K562 (cell line): ENCODE data around the gene AFF2. TPM values are rescaled to one million over a fixed set of nuclear protein-coding genes. Genes with fewer than 3 reads are reported as not detected.

Source experiments
- ATAC-seq: fragments of 200-7000 bp; cut with Tn5 transposase; 3 replicates; pipeline ENCODE4 v1.9.1; 2020; ENCODE audit warnings: moderate library complexity
- BruUV-seq: library from RNA; stranded (reverse); fragments of 400-500 nt; replicated peaks from 2 replicates; lab custom pipeline; 2021; lab: Mats Ljungman, UMichigan
- CTCF ChIA-PET: fragments of 300-600 bp; formaldehyde crosslinking; extraction: SDS; loops from one replicate; lab custom pipeline; 2021; ENCODE audit warnings: low intra/inter-chr PET ratio; lab: Yijun Ruan, JAX
- POLR2A ChIA-PET: fragments of 300-600, 350-650 bp; sonication (Branson Sonifier 250); formaldehyde crosslinking; extraction: SDS; loops from one replicate; lab custom pipeline; 2021; ENCODE audit warnings: antibody characterized with exemption, inconsistent platforms; lab: Yijun Ruan, JAX
- DNase-seq, 4 experiments: peaks; one replicate each; pipeline versions ENCODE4 v3.0.0 to v3.0.0-alpha.2; 2011 to 2018; ENCODE audit warnings: low spot score in 3 of 4, mixed read lengths in 3 of 4; ENCODE audit errors: extremely low read depth in 1 of 4
- FAIRE-seq: peaks from 2 replicates; lab custom pipeline; 2011; peaks lifted over from hg19 to GRCh38; lab: Jason Lieb, UNC
- H2AFZ ChIP-seq: 2 replicates; pipeline ENCODE4 v1.6.0; 2011; ENCODE audit warnings: low read depth, low read length, control low read depth, inconsistent platforms
- H3K27ac ChIP-seq: fragments of 200-600 bp; 3 replicates; pipeline ENCODE4 v1.8.0; 2011; ENCODE audit warnings: low read depth, mild to moderate bottlenecking, control low read depth, inconsistent platforms, low read length, moderate library complexity, mixed read lengths; ENCODE audit errors: extremely low read depth
- H3K27me3 ChIP-seq, 2 experiments: fragments of 300-600 bp in 1 of 2; 2 replicates in 1 of 2; 3 replicates in 1 of 2; pipeline versions ENCODE4 v1.6.0 to v1.8.0; 2011; ENCODE audit warnings: inconsistent platforms in 2 of 2, low read length in 2 of 2, mild to moderate bottlenecking in 1 of 2, mixed read lengths in 1 of 2, moderate library complexity in 1 of 2; ENCODE audit not compliant: control insufficient read depth in 2 of 2, insufficient read depth in 2 of 2
- H3K36me3 ChIP-seq: fragments of 300-600 bp; 3 replicates; pipeline ENCODE4 v1.8.0; 2011; ENCODE audit warnings: mild to moderate bottlenecking, low read length, inconsistent platforms; ENCODE audit not compliant: control insufficient read depth, insufficient read depth
- H3K4me1 ChIP-seq, 2 experiments: fragments of 200-600 bp in 1 of 2; replicated peaks in 1 of 2; 2 replicates in 1 of 2; 3 replicates in 1 of 2; pipeline versions ENCODE4 v1.5.1 to v1.8.0; 2011; ENCODE audit warnings: inconsistent platforms in 2 of 2, low read length in 2 of 2, mild to moderate bottlenecking in 1 of 2, mixed read lengths in 1 of 2, moderate library complexity in 1 of 2; ENCODE audit not compliant: control insufficient read depth in 2 of 2, insufficient read depth in 2 of 2
- H3K4me2 ChIP-seq: 2 replicates; pipeline ENCODE4 v1.6.1; 2011; ENCODE audit warnings: low read length, control low read depth, inconsistent platforms, mixed read lengths; ENCODE audit not compliant: insufficient read depth
- H3K4me3 ChIP-seq: fragments of 200-600 bp; sonication (generic), shearing (Covaris generic); 2 replicates; pipeline ENCODE4 v1.5.1; 2016; ENCODE audit warnings: control low read depth, inconsistent platforms
- H3K79me2 ChIP-seq: fragments of 200-600 bp; 3 replicates; pipeline ENCODE4 v1.8.0; 2011; ENCODE audit warnings: low read length, inconsistent platforms; ENCODE audit not compliant: control insufficient read depth, insufficient read depth
- H3K9ac ChIP-seq, 2 experiments: 2 replicates each; pipeline versions ENCODE4 v1.6.0 to v1.6.1; 2011; ENCODE audit warnings: low read depth in 2 of 2, low read length in 2 of 2, control low read depth in 1 of 2, inconsistent platforms in 1 of 2, mild to moderate bottlenecking in 1 of 2, mixed read lengths in 1 of 2; ENCODE audit not compliant: insufficient read depth in 1 of 2
- H3K9me1 ChIP-seq: one replicate; pipeline ENCODE4 v1.6.0; 2011; ENCODE audit warnings: inconsistent platforms, mild to moderate bottlenecking, low read length, moderate library complexity; ENCODE audit not compliant: control insufficient read depth, insufficient read depth
- H3K9me3 ChIP-seq: replicated peaks from 2 replicates; pipeline ENCODE4 v1.5.1; 2011; ENCODE audit warnings: low read depth, low read length, inconsistent platforms; ENCODE audit not compliant: control insufficient read depth, insufficient read depth
- H4K20me1 ChIP-seq: replicated peaks from 2 replicates; pipeline ENCODE4 v1.6.1; 2011; ENCODE audit warnings: low read length, inconsistent platforms, mixed read lengths; ENCODE audit not compliant: control insufficient read depth, insufficient read depth
- CBFA2T2 ChIP-seq: fragments of 450-650 bp; conservative IDR thresholded peaks from 2 replicates; pipeline ENCODE4 v1.6.1; 2017; ENCODE audit warnings: mild to moderate bottlenecking
- CEBPB ChIP-seq: fragments of 450-650 bp; IDR thresholded peaks from 2 replicates; pipeline ENCODE4 v1.6.1; 2016; ENCODE audit warnings: missing genetic modification characterization, missing compliant biosample characterization
- EHMT2 ChIP-seq: fragments of 450-650 bp; IDR thresholded peaks from 2 replicates; pipeline ENCODE4 v1.6.1; 2018; ENCODE audit warnings: antibody characterized with exemption
- JUN ChIP-seq, 2 experiments: sonication (generic) in 1 of 2; formaldehyde crosslinking in 1 of 2; IDR thresholded peaks; 2 replicates each; pipeline versions ENCODE4 v1.6.1 to v1.8.0; 2012 to 2022; ENCODE audit warnings: borderline replicate concordance in 2 of 2, mild to moderate bottlenecking in 2 of 2, improper control_type of control experiment in 1 of 2, low read depth in 1 of 2, low read length in 1 of 2, missing genetic modification reagents in 1 of 2
- RBM14 ChIP-seq: fragments of 200-400 bp; formaldehyde crosslinking; IDR thresholded peaks from 2 replicates; pipeline ENCODE4 v1.6.1; 2018; ENCODE audit warnings: low read depth, mild to moderate bottlenecking, low read length, moderate library complexity, borderline replicate concordance; ENCODE audit not compliant: insufficient read depth
- RHOXF2B ChIP-seq: fragments of 250-450 bp; sonication (Bioruptor Pico); conservative IDR thresholded peaks from 2 replicates; pipeline ENCODE4 v1.5.1; 2021
- SMAD3 ChIP-seq: fragments of 450-650 bp; formaldehyde crosslinking; conservative IDR thresholded peaks from 2 replicates; pipeline ENCODE4 v1.4.0; 2020; ENCODE audit warnings: mild to moderate bottlenecking
- TEAD4 ChIP-seq, 2 experiments: sonication (generic) in 1 of 2; formaldehyde crosslinking in 1 of 2; IDR thresholded peaks; 2 replicates each; pipeline versions ENCODE4 v1.6.1 to v1.8.0; 2012 to 2022; ENCODE audit warnings: borderline replicate concordance in 1 of 2, inconsistent platforms in 1 of 2, low read length in 1 of 2, mild to moderate bottlenecking in 1 of 2, missing genetic modification reagents in 1 of 2
- ZNF121 ChIP-seq: sonication (generic); formaldehyde crosslinking; conservative IDR thresholded peaks from 2 replicates; pipeline ENCODE4 v1.8.0; 2022; ENCODE audit warnings: missing genetic modification reagents
- ZNF212 ChIP-seq: fragments of 450-650 bp; formaldehyde crosslinking; IDR thresholded peaks from 2 replicates; pipeline ENCODE4 v1.4.0; 2020; ENCODE audit warnings: mild to moderate bottlenecking
- ZNF507 ChIP-seq: conservative IDR thresholded peaks from 2 replicates; pipeline ENCODE4 v1.6.1; 2017; ENCODE audit warnings: missing genetic modification characterization, missing compliant biosample characterization
- ZNF778 ChIP-seq: fragments of 450-650 bp; formaldehyde crosslinking; IDR thresholded peaks from 2 replicates; pipeline ENCODE4 v1.4.0; 2020; ENCODE audit warnings: mild to moderate bottlenecking, moderate library complexity
- WGBS: fragments of 100-300 bp; shearing (Covaris generic); methylation state at CpG from one replicate; pipeline ENCODE4 v1.1.6; 2016; ENCODE audit warnings: low coverage, mixed read lengths; ENCODE audit not compliant: insufficient coverage; ENCODE audit errors: missing lambda C conversion rate; 5-methylcytosine and 5-hydroxymethylcytosine counted together
- in situ Hi-C: fragments of 300-500 bp; cut with MboI; formaldehyde crosslinking; loops from 4 replicates; pipeline ENCODE4 v1.15.0; 2018; ENCODE audit warnings: inconsistent platforms, mixed read lengths
- intact Hi-C: fragments of 100-400 bp; cut with micrococcal nuclease; formaldehyde crosslinking; loops from 2 replicates; pipeline ENCODE4 v1.14.2; 2022
- polyA plus RNA-seq, 8 experiments: library from polyadenylated mRNA; depleted of rRNA in 4 of 8; stranded (reverse) in 5 of 8; unstranded in 3 of 8; fragments of >200 nt; fragmentation: Nextera tagmentation in 2 of 8; fragmentation: Illumina TruSeq in 1 of 8; extraction: Ambion mirVana in 2 of 8; extraction: Trizol in 1 of 8; gene quantifications; 2 replicates each; pipeline versions ENCODE4 v1.2.1 to v1.2.3, GENCODE V29; 2011 to 2014; ENCODE audit warnings: inconsistent platforms in 1 of 8, missing spikeins in 1 of 8
- total RNA-seq, 7 experiments: library from RNA; depleted of rRNA in 6 of 7; stranded (reverse); fragments of >200 nt in 6 of 7; fragmentation: Illumina TruSeq in 2 of 7; extraction: Trizol in 2 of 7; gene quantifications; 2 replicates each; pipeline versions ENCODE4 v1.2.1 to v1.2.3, GENCODE V29; 2011 to 2021; ENCODE audit warnings: low replicate concordance in 1 of 7
- TF ChIP-seq, protein P1 (sequence below), 2 experiments: fragments of 450-650 bp in 1 of 2; IDR thresholded peaks; 2 replicates each; pipeline ENCODE4 v1.6.1; 2011 to 2017; ENCODE audit warnings: low read depth in 2 of 2, antibody characterized with exemption in 1 of 2, borderline replicate concordance in 1 of 2, low read length in 1 of 2, mild to moderate bottlenecking in 1 of 2, mixed read lengths in 1 of 2; ENCODE audit not compliant: control insufficient read depth in 1 of 2
- TF ChIP-seq, protein P2 (sequence below): sonication (generic); formaldehyde crosslinking; IDR thresholded peaks from 2 replicates; pipeline ENCODE4 v1.8.1; 2023; ENCODE audit warnings: mild to moderate bottlenecking, missing genetic modification reagents
- TF ChIP-seq, protein P3 (sequence below): fragments of 250-450 bp; sonication (Bioruptor Pico); IDR thresholded peaks from 2 replicates; pipeline ENCODE4 v1.4.0; 2020; ENCODE audit warnings: mild to moderate bottlenecking, moderate library complexity
- TF ChIP-seq, protein P4 (sequence below): conservative IDR thresholded peaks from 2 replicates; pipeline ENCODE4 v1.6.1; 2011; ENCODE audit warnings: low read depth, mild to moderate bottlenecking, low read length; ENCODE audit not compliant: control insufficient read depth

The AFF2 gene
- total and polyA plus RNA-seq, 9 of the 15 experiments (the other 6 are each of a cell fraction or from before 2014, with no cell fraction given): 0.01 to 0.20 (median 0.07) TPM

DNA sequence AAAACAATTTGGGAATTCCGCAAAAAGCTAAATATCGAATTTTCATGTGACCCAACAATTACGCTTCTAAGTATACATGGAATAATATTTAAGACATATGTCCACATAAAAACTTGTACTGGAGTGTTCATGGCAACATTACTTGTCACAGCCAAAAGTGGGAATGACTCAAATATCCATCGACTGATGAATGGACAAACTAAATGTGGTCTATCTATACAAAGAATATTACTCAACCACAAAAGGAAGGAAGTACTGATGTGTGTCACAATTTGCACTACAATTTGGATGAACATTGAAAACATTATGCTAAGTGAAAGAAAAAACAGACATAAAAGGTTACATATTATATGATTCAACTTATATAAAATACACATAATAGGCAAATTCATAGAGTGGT, 71.9 kb downstream of the AFF2 start:
- in situ Hi-C loops: no loop called here
- CTCF ChIA-PET: no interaction called here
- Histone ChIP-seq H2AFZ (no peak overlapping the region), H3K36me3 (no peaks in the 10 kb centered on the region), H3K9me1 (no peaks in the 10 kb centered on the region), H3K9ac (no peak overlapping the region), H3K4me2 (no peak overlapping the region), H3K4me3 (no peak overlapping the region), H3K79me2 (no peaks in the 10 kb centered on the region), H4K20me1 (no peaks in the 10 kb centered on the region), H3K27me3 (no peaks in the 10 kb centered on the region), H3K4me1 (peaks cover 0 to 3% of the 10 kb centered on the region in 2 experiments; a peak in 1 of 5 replicates), H3K9me3 (no peaks in the 10 kb centered on the region), H3K27ac (no peak overlapping the region)
- intact Hi-C loops: no loop called here
- FAIRE-seq (no peak), DNase-seq (no peak), ATAC-seq (no peak)
- no TSS peak for BruUV-seq
- POLR2A ChIA-PET: no interaction called here
- WGBS: 56% methylated on average over 4 of the region's 4 CpGs
- TF ChIP-seq ZNF507 (tag): no peak
- no peak for TF ChIP-seq RBM14
- TF ChIP-seq ZNF212 (CRISPR knock-in tag): no peak
- TF ChIP-seq TEAD4 (IDR thresholded peaks at IDR 0.05; ENCODE audit: low read length): no peak
- TF ChIP-seq TEAD4 (CRISPR knock-in tag; IDR thresholded peaks at IDR 0.05; ENCODE audit: borderline replicate concordance): no peak
- no peak for TF ChIP-seq ZNF778 (CRISPR knock-in tag)
- TF ChIP-seq SMAD3: no peak
- TF ChIP-seq, protein P1, sequence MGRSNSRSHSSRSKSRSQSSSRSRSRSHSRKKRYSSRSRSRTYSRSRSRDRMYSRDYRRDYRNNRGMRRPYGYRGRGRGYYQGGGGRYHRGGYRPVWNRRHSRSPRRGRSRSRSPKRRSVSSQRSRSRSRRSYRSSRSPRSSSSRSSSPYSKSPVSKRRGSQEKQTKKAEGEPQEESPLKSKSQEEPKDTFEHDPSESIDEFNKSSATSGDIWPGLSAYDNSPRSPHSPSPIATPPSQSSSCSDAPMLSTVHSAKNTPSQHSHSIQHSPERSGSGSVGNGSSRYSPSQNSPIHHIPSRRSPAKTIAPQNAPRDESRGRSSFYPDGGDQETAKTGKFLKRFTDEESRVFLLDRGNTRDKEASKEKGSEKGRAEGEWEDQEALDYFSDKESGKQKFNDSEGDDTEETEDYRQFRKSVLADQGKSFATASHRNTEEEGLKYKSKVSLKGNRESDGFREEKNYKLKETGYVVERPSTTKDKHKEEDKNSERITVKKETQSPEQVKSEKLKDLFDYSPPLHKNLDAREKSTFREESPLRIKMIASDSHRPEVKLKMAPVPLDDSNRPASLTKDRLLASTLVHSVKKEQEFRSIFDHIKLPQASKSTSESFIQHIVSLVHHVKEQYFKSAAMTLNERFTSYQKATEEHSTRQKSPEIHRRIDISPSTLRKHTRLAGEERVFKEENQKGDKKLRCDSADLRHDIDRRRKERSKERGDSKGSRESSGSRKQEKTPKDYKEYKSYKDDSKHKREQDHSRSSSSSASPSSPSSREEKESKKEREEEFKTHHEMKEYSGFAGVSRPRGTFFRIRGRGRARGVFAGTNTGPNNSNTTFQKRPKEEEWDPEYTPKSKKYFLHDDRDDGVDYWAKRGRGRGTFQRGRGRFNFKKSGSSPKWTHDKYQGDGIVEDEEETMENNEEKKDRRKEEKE (IDR thresholded peaks at IDR 0.05; ENCODE audit: borderline replicate concordance in 1 of 2, control insufficient read depth in 1 of 2, low read depth in 2 of 2, low read length in 1 of 2): no peak
- no peak for TF ChIP-seq EHMT2
- TF ChIP-seq CBFA2T2: no peak
- no peak for TF ChIP-seq CEBPB (tag)
- TF ChIP-seq, protein P2, sequence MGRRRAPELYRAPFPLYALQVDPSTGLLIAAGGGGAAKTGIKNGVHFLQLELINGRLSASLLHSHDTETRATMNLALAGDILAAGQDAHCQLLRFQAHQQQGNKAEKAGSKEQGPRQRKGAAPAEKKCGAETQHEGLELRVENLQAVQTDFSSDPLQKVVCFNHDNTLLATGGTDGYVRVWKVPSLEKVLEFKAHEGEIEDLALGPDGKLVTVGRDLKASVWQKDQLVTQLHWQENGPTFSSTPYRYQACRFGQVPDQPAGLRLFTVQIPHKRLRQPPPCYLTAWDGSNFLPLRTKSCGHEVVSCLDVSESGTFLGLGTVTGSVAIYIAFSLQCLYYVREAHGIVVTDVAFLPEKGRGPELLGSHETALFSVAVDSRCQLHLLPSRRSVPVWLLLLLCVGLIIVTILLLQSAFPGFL: no peak
- TF ChIP-seq, protein P3, sequence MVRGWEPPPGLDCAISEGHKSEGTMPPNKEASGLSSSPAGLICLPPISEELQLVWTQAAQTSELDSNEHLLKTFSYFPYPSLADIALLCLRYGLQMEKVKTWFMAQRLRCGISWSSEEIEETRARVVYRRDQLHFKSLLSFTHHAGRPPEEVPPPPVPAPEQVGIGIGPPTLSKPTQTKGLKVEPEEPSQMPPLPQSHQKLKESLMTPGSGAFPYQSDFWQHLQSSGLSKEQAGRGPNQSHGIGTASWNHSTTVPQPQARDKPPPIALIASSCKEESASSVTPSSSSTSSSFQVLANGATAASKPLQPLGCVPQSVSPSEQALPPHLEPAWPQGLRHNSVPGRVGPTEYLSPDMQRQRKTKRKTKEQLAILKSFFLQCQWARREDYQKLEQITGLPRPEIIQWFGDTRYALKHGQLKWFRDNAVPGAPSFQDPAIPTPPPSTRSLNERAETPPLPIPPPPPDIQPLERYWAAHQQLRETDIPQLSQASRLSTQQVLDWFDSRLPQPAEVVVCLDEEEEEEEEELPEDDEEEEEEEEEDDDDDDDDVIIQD (CRISPR knock-in tag): no peak
- no peak for TF ChIP-seq RHOXF2B (CRISPR knock-in tag)
- no peak for TF ChIP-seq JUN (IDR thresholded peaks at IDR 0.05; ENCODE audit: borderline replicate concordance, low read depth, low read length)
- TF ChIP-seq JUN (CRISPR knock-in tag; IDR thresholded peaks at IDR 0.05; ENCODE audit: borderline replicate concordance): no peak
- TF ChIP-seq, protein P4, sequence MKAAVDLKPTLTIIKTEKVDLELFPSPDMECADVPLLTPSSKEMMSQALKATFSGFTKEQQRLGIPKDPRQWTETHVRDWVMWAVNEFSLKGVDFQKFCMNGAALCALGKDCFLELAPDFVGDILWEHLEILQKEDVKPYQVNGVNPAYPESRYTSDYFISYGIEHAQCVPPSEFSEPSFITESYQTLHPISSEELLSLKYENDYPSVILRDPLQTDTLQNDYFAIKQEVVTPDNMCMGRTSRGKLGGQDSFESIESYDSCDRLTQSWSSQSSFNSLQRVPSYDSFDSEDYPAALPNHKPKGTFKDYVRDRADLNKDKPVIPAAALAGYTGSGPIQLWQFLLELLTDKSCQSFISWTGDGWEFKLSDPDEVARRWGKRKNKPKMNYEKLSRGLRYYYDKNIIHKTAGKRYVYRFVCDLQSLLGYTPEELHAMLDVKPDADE: no peak
- no peak for TF ChIP-seq ZNF121
